Heart left ventricle (tissue), 13 donors: ENCODE results near the gene OR2F1.

Experiments used
- POLR2A ChIP-seq, 2 donors: fragments of 450-650 bp; IDR thresholded peaks; one replicate each; pipeline ENCODE4 v1.6.1; 2017; ENCODE audit warnings: antibody characterized with exemption in 2 of 2, mild to moderate bottlenecking in 2 of 2, moderate library complexity in 2 of 2
- TF ChIP-seq, protein P1 (sequence below), 12 donors: fragments of 200-600 bp; sonication (generic) in 4 of 12; IDR thresholded peaks; one replicate each; pipeline versions ENCODE4 v1.5.0 to v1.8.0; 2018 to 2022; ENCODE audit warnings: antibody characterized with exemption in 12 of 12, mild to moderate bottlenecking in 5 of 12
- donor health status: ischemic (EF 13 %, LVEDD 7.1; RV severe dilation, severe dysfunction).
- donor health status: DM: no; HTN: yes; CAD: no.
- donor health status: DM: no; HTN: no; CAD: no.
- donor health status: ischemic (EF 25% LVEDD 6.9; RV normal size, moderate dysfunction).
- donor health status: ischemic (EF 25% LVEDD 5.7; RV mildly dilated, moderate dysfunction).
- donor health status: ischemic (EF 35%, LVEDD 5.7; RV mildly dilated, moderate dysfunction).
- donor health status: nonischemic (EF 11% LVEDD 7.7; RV severe dilation, severe dysfunction).
- donor health status: DM: yes; HTN: yes; CAD: no.
- donor health status: PGD.
- donor health status: ischemic (EF 29% LVEDD 5.4; RV normal size, mild dysfunction).
- donor health status: nonischemic (EF 23%, LVEDD 6.1; RV moderate dilation, normal function).

DNA sequence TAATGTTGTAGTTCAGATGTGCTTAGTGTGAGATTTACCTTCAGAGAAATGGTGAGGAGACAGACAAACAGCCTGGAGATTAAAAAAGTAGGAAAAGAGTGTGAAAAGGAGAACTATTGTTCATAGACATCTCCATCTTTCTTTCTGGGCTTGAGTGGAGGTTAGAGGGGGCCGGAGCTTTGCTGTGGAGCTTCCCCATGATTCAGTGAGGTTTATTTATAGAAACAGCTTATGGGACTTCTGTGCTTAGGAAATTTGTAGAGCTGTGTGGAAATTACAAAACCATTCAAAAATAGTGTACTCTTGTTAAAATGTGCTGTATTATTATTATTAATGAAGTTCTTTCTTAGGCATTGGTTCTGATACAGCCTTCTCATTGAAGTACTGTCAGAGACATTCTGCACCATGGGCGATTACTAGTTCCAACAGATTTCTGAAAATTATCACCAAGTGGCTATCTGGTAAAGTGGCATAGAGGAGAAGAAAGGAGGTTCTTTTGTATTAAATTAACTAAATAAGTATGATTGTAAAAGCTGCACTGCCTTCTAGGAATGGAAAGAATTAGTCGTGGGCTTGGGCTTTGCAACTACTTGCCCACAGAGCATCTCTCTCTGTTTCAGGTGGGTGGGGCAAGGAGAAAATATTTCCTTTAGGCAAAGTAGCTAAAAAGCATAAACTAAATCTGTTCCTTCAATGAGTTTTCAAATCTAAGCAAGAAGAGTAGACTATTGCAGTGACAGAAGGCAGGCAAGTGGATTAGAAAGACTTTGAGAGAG, 44.0 kb upstream of the OR2F1 start:
- TF ChIP-seq, protein P1, sequence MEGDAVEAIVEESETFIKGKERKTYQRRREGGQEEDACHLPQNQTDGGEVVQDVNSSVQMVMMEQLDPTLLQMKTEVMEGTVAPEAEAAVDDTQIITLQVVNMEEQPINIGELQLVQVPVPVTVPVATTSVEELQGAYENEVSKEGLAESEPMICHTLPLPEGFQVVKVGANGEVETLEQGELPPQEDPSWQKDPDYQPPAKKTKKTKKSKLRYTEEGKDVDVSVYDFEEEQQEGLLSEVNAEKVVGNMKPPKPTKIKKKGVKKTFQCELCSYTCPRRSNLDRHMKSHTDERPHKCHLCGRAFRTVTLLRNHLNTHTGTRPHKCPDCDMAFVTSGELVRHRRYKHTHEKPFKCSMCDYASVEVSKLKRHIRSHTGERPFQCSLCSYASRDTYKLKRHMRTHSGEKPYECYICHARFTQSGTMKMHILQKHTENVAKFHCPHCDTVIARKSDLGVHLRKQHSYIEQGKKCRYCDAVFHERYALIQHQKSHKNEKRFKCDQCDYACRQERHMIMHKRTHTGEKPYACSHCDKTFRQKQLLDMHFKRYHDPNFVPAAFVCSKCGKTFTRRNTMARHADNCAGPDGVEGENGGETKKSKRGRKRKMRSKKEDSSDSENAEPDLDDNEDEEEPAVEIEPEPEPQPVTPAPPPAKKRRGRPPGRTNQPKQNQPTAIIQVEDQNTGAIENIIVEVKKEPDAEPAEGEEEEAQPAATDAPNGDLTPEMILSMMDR (IDR thresholded peaks at IDR 0.05): no peak
- no peak for TF ChIP-seq POLR2A (IDR thresholded peaks at IDR 0.05)
